ENCODE data around the gene ZFPM1. TPM values are rescaled to one million over a fixed set of nuclear protein-coding genes. Genes with fewer than 3 reads are reported as not detected.
A peak's percentile ranks its signal among the peaks of the same experiment; 100 is the strongest.

The ZFPM1 gene
- total and polyA plus RNA-seq, 2 of the 8 experiments (the other 6 are each of a cell fraction or from before 2014, with no cell fraction given) = 0.74 to 4.8 TPM

- Histone ChIP-seq H3K27ac (ENCODE audit: low read depth, low read length) (no peak overlapping the region), H3K4ac (replicated peaks; ENCODE audit: insufficient read length, low read depth, low read length) (no peak overlapping the region), H2AFZ (ENCODE audit: low read length) (no peak overlapping the region), H2AK5ac (ENCODE audit: low read depth, low read length) (no peak overlapping the region), H3K27me3 (replicated peaks in 1 of 4; ENCODE audit: control insufficient read depth in 3 of 4, extremely low read depth in 1 of 4, insufficient read depth in 3 of 4, low read length in 3 of 4) (no peaks in the 10 kb centered on the region), H3K56ac (replicated peaks; ENCODE audit: insufficient read length, low read depth, low read length) (no peak overlapping the region), H3K4me2 (ENCODE audit: insufficient read depth in 1 of 2, low read depth in 2 of 2, low read length in 2 of 2) (no peak overlapping the region), H4K91ac (replicated peaks; ENCODE audit: insufficient read length, low read length) (no peak overlapping the region), H3K23ac (ENCODE audit: insufficient read length) (no peak overlapping the region), H3K9me3 (ENCODE audit: insufficient read depth in 2 of 2, low read depth in 1 of 2, low read length in 1 of 2) (no peaks in the 10 kb centered on the region), H3K14ac (ENCODE audit: insufficient read length) (no peak overlapping the region), H2BK15ac (ENCODE audit: low read length) (no peak overlapping the region; the same call in 1 of the 2 replicates), H4K8ac (ENCODE audit: extremely low read depth, insufficient read depth, low read length) (peak overlapping the region; percentile 85; the same call in 1 of the 2 replicates), H3K4me3 (ENCODE audit: extremely low read depth in 1 of 4, insufficient read depth in 2 of 4, low read depth in 3 of 4, low read length in 4 of 4) (no peak overlapping the region), H4K20me1 (replicated peaks in 1 of 2; ENCODE audit: control insufficient read depth in 1 of 2, insufficient read depth in 2 of 2, low read length in 2 of 2) (peaks cover 0 to 1% of the 10 kb centered on the region in 2 experiments), H2BK5ac (ENCODE audit: low read depth, low read length) (no peak overlapping the region), H4K5ac (ENCODE audit: insufficient read length, low read depth, low read length) (no peak overlapping the region), H3K79me1 (ENCODE audit: low read depth, low read length) (no peaks in the 10 kb centered on the region), H2BK12ac (ENCODE audit: low read depth, low read length) (no peak overlapping the region), H3K4me1 (replicated peaks in 1 of 4; ENCODE audit: control insufficient read depth in 3 of 4, insufficient read depth in 4 of 4, low read length in 3 of 4) (no peaks in the 10 kb centered on the region; a peak in 1 of 7 replicates), H3K23me2 (ENCODE audit: low read depth, low read length) (no peaks in the 10 kb centered on the region), H2BK20ac (ENCODE audit: low read length) (no peak overlapping the region), H3K18ac (ENCODE audit: extremely low read depth, low read length) (peak overlapping the region; percentile 60; the same call in 1 of the 2 replicates), H3K9ac (replicated peaks in 1 of 4; ENCODE audit: extremely low read depth in 1 of 4, low read depth in 3 of 4, low read length in 3 of 4) (no peak overlapping the region), H2BK120ac (replicated peaks; ENCODE audit: low read depth, low read length) (no peak overlapping the region), H3K36me3 (ENCODE audit: control insufficient read depth in 2 of 4, insufficient read depth in 4 of 4, low read length in 3 of 4) (no peaks in the 10 kb centered on the region), H3K79me2 (ENCODE audit: control insufficient read depth in 1 of 2, insufficient read depth in 2 of 2, low read length in 2 of 2) (no peaks in the 10 kb centered on the region)
- WGBS, 2 experiments (ENCODE audit: extremely low coverage in 1 of 2, insufficient coverage in 1 of 2, insufficient read length in 1 of 2, insufficient replicate concordance in 2 of 2, low coverage in 1 of 2, low lambda C conversion rate in 2 of 2, missing lambda C conversion rate in 1 of 2) = 82% methylated on average over 34 of the region's 43 CpGs; no CpG with 5 or more reads in 1 of the 2 experiments
- CTCF ChIA-PET (ENCODE audit: partially characterized antibody) = interaction anchor here (0.9 to 3.3 kb wide), 10 partner anchors 10 to 56 kb away, joined by 3 to 15 read pairs (median 4); no protein-coding TSS in a partner anchor
- POLR2A ChIA-PET (ENCODE audit: partially characterized antibody) = interaction anchor here (0.6 to 1.5 kb wide), 2 partner anchors 21 to 33 kb away, joined by 3 to 4 read pairs; no protein-coding TSS in a partner anchor
- FAIRE-seq (no peak), DNase-seq (ENCODE audit: low read depth in 1 of 2, low spot score in 2 of 2) (no peak)
- TF ChIP-seq POU5F1 (IDR thresholded peaks at IDR 0.05; ENCODE audit: low read depth, low read length) (no peak), CBX5 (IDR thresholded peaks at IDR 0.05; ENCODE audit: low read depth, low read length) (no peak), BACH1 (IDR thresholded peaks at IDR 0.05; ENCODE audit: low read length) (no peak), KDM4A (IDR thresholded peaks at IDR 0.05; ENCODE audit: low read depth, low read length, severe bottlenecking) (no peak), CTCF (IDR thresholded peaks at IDR 0.05; ENCODE audit: control extremely low read depth in 1 of 3, insufficient read depth in 1 of 3, low read depth in 1 of 3, low read length in 3 of 3) (no peak), POLR2A (IDR thresholded peaks at IDR 0.05; ENCODE audit: control extremely low read depth in 1 of 2, low read depth in 2 of 2, low read length in 2 of 2) (no peak), JUND (IDR thresholded peaks at IDR 0.05; ENCODE audit: low read length) (no peak), ASH2L (IDR thresholded peaks at IDR 0.05; ENCODE audit: low read length) (no peak), JUN (IDR thresholded peaks at IDR 0.05; ENCODE audit: low read depth, low read length) (no peak), TAF1 (IDR thresholded peaks at IDR 0.05; ENCODE audit: low read depth, low read length) (no peak)
Measured at GRCh38 chr16:88494335-88495154, 41.5 kb downstream of the ZFPM1 start.
